CD14-positive monocyte (primary cell): Measurements from ENCODE around the gene TOR1A. TPM values are rescaled to one million over a fixed set of nuclear protein-coding genes. Genes with fewer than 3 reads are reported as not detected.

ENCODE experiments used
- DNase-seq, 3 donors: peaks; one replicate each; pipeline ENCODE4 v3.0.0-alpha.2; 2011 to 2022
- H2AFZ ChIP-seq: 2 replicates; pipeline ENCODE4 v1.6.0; 2012; ENCODE audit warnings: mild to moderate bottlenecking, low read depth, low read length, inconsistent platforms; ENCODE audit not compliant: insufficient read depth, poor library complexity, severe bottlenecking
- H3K27ac ChIP-seq, 2 donors: 1 replicate in 1 of 2; 2 replicates in 1 of 2; pipeline ENCODE4 v1.5.1; 2012 to 2013; ENCODE audit warnings: low read length in 2 of 2, control low read depth in 1 of 2, inconsistent platforms in 1 of 2, low read depth in 1 of 2, mild to moderate bottlenecking in 1 of 2
- H3K27me3 ChIP-seq, 2 donors: one replicate each; pipeline versions ENCODE4 v1.6.0 to v1.6.1; 2011 to 2013; ENCODE audit warnings: low read length in 2 of 2; ENCODE audit not compliant: control insufficient read depth in 2 of 2, insufficient read depth in 2 of 2
- H3K36me3 ChIP-seq, 2 donors: replicated peaks in 1 of 2; 1 replicate in 1 of 2; 2 replicates in 1 of 2; pipeline versions ENCODE4 v1.5.1 to v1.6.1; 2012 to 2013; ENCODE audit warnings: low read length in 2 of 2, control low read depth in 1 of 2, inconsistent platforms in 1 of 2, mild to moderate bottlenecking in 1 of 2; ENCODE audit not compliant: insufficient read depth in 2 of 2, control insufficient read depth in 1 of 2
- H3K4me1 ChIP-seq, 2 donors: 1 replicate in 1 of 2; 2 replicates in 1 of 2; pipeline versions ENCODE4 v1.5.1 to v1.6.1; 2012 to 2013; ENCODE audit warnings: low read length in 2 of 2, control low read depth in 1 of 2, inconsistent platforms in 1 of 2, mild to moderate bottlenecking in 1 of 2, moderate library complexity in 1 of 2; ENCODE audit not compliant: insufficient read depth in 2 of 2, control insufficient read depth in 1 of 2
- H3K4me2 ChIP-seq: replicated peaks from 2 replicates; pipeline ENCODE3; 2012; ENCODE audit warnings: low read length, moderate library complexity, mild to moderate bottlenecking; ENCODE audit not compliant: poor library complexity, severe bottlenecking; ENCODE audit errors: extremely low read depth
- H3K4me3 ChIP-seq, 3 experiments: fragments of 200-600 bp in 1 of 3; sonication (generic) in 1 of 3; replicated peaks in 1 of 3; 1 replicate in 2 of 3; 2 replicates in 1 of 3; pipeline ENCODE4 v1.5.1; 2011 to 2013; ENCODE audit warnings: low read length in 3 of 3, mild to moderate bottlenecking in 3 of 3, control low read depth in 2 of 3, low read depth in 2 of 3, inconsistent platforms in 1 of 3, moderate library complexity in 1 of 3
- H3K79me2 ChIP-seq: 2 replicates; pipeline ENCODE4 v1.6.0; 2012; ENCODE audit warnings: mild to moderate bottlenecking, control low read depth, inconsistent platforms, low read length, moderate library complexity; ENCODE audit not compliant: insufficient read depth
- H3K9ac ChIP-seq: 2 replicates; pipeline ENCODE4 v1.6.0; 2017; ENCODE audit warnings: low read length, mild to moderate bottlenecking; ENCODE audit not compliant: insufficient read depth, poor library complexity, severe bottlenecking
- H3K9me3 ChIP-seq, 2 donors: replicated peaks in 1 of 2; 1 replicate in 1 of 2; 2 replicates in 1 of 2; pipeline versions ENCODE4 v1.5.1 to v1.6.1; 2012 to 2013; ENCODE audit warnings: low read length in 2 of 2, control low read depth in 1 of 2; ENCODE audit not compliant: control insufficient read depth in 1 of 2, insufficient read depth in 1 of 2
- H4K20me1 ChIP-seq: 2 replicates; pipeline ENCODE4 v1.6.0; 2012; ENCODE audit warnings: mild to moderate bottlenecking, low read length, control low read depth, moderate library complexity; ENCODE audit not compliant: insufficient read depth
- H3K27ac Mint-ChIP-seq, 7 donors: one replicate each; pipeline ENCODE4 v1.8.0; 2020; ENCODE audit warnings: mild to moderate bottlenecking in 7 of 7, mixed read lengths in 7 of 7, moderate library complexity in 6 of 7, inconsistent platforms in 2 of 7
- H3K27me3 Mint-ChIP-seq, 3 donors: one replicate each; pipeline ENCODE4 v1.8.0; 2021 to 2022; ENCODE audit warnings: low read depth in 3 of 3, mild to moderate bottlenecking in 3 of 3, mixed read lengths in 3 of 3, moderate library complexity in 3 of 3, inconsistent platforms in 1 of 3
- H3K36me3 Mint-ChIP-seq, 2 donors: one replicate each; pipeline ENCODE4 v1.8.0; 2020; ENCODE audit warnings: mixed read lengths in 2 of 2, inconsistent platforms in 1 of 2, mild to moderate bottlenecking in 1 of 2
- H3K4me1 Mint-ChIP-seq: one replicate; pipeline ENCODE4 v1.8.0; 2020; ENCODE audit warnings: mild to moderate bottlenecking, mixed read lengths
- H3K4me3 Mint-ChIP-seq, 2 donors: one replicate each; pipeline ENCODE4 v1.8.0; 2020; ENCODE audit warnings: mild to moderate bottlenecking in 2 of 2, mixed read lengths in 2 of 2, moderate library complexity in 1 of 2
- H3K9me3 Mint-ChIP-seq, 7 donors: one replicate each; pipeline ENCODE4 v1.8.0; 2020 to 2022; ENCODE audit warnings: mixed read lengths in 7 of 7, mild to moderate bottlenecking in 6 of 7, moderate library complexity in 6 of 7, inconsistent platforms in 2 of 7
- WGBS: methylation state at CpG from one replicate; pipeline ENCODE4 v1.1.5; 2013; ENCODE audit warnings: missing lambda C conversion rate; ENCODE audit not compliant: insufficient coverage; 5-methylcytosine and 5-hydroxymethylcytosine counted together
- intact Hi-C, 2 donors: fragments of 100-400 bp; cut with micrococcal nuclease; formaldehyde crosslinking; loops; one replicate each; pipeline versions ENCODE4 v1.15.0 to v1.15.1; 2023
- polyA plus RNA-seq, 3 donors: library from polyadenylated mRNA; depleted of rRNA in 1 of 3; unstranded in 2 of 3; stranded (reverse) in 1 of 3; fragments of 300-500 nt in 2 of 3; fragments of >200 nt in 1 of 3; fragmentation: Illumina TruSeq in 2 of 3; gene quantifications; 1 replicate in 2 of 3; 2 replicates in 1 of 3; pipeline ENCODE4 v1.2.3, GENCODE V29; 2012 to 2021
- TF ChIP-seq, protein P1 (sequence below): fragments of 200-600 bp; IDR thresholded peaks from one replicate; pipeline ENCODE4 v1.8.0; 2022; ENCODE audit warnings: antibody characterized with exemption, mild to moderate bottlenecking

The TOR1A gene
- polyA plus RNA-seq, 3 donors: 41.2 to 95.3 (median 89.6) TPM

- peaks cover 77% of the 10 kb centered on the region for H3K4me1 Mint-ChIP-seq
- no peaks in the 10 kb centered on the region for H3K36me3 ChIP-seq
- TF ChIP-seq, protein P1, sequence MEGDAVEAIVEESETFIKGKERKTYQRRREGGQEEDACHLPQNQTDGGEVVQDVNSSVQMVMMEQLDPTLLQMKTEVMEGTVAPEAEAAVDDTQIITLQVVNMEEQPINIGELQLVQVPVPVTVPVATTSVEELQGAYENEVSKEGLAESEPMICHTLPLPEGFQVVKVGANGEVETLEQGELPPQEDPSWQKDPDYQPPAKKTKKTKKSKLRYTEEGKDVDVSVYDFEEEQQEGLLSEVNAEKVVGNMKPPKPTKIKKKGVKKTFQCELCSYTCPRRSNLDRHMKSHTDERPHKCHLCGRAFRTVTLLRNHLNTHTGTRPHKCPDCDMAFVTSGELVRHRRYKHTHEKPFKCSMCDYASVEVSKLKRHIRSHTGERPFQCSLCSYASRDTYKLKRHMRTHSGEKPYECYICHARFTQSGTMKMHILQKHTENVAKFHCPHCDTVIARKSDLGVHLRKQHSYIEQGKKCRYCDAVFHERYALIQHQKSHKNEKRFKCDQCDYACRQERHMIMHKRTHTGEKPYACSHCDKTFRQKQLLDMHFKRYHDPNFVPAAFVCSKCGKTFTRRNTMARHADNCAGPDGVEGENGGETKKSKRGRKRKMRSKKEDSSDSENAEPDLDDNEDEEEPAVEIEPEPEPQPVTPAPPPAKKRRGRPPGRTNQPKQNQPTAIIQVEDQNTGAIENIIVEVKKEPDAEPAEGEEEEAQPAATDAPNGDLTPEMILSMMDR: peak; percentile 13
- WGBS: 23% methylated on average over 2 of the region's 2 CpGs
- H3K4me1 ChIP-seq: peaks cover 69 to 76% of the 10 kb centered on the region in 2 donors
- H3K27me3 Mint-ChIP-seq: peaks cover 4 to 15% (median 7%) of the 10 kb centered on the region in 3 donors
- peak overlapping the region in 1 of 2 donors; percentile 24 for H3K4me3 Mint-ChIP-seq
- no peaks in the 10 kb centered on the region for H3K79me2 ChIP-seq
- no peaks in the 10 kb centered on the region for H4K20me1 ChIP-seq
- H3K4me2 ChIP-seq: no peak overlapping the region
- no peaks in the 10 kb centered on the region for H3K9me3 ChIP-seq
- H3K27ac ChIP-seq: no peak overlapping the region
- no peak overlapping the region for H3K9ac ChIP-seq
- no peak overlapping the region for H2AFZ ChIP-seq
- H3K36me3 Mint-ChIP-seq: peaks cover 2 to 8% of the 10 kb centered on the region in 2 donors
- peak in 1 of 3 donors; percentile 49 for DNase-seq
- no peaks in the 10 kb centered on the region for H3K27me3 ChIP-seq
- H3K9me3 Mint-ChIP-seq: peaks cover 0 to 2% (median 0%) of the 10 kb centered on the region in 7 donors
- intact Hi-C loops: loop anchor here in 1 of 2 donors (10.0 kb wide), 1 partner anchor 431 kb away; no protein-coding TSS in a partner anchor
- H3K27ac Mint-ChIP-seq: peak overlapping the region in 6 of 7 donors; percentile 80 to 98 (median 94)
- H3K4me3 ChIP-seq: no peak overlapping the region
These were observed 48.5 kb downstream of the TOR1A start for GRCh38 chr9:129775448-129775798.

DNA sequence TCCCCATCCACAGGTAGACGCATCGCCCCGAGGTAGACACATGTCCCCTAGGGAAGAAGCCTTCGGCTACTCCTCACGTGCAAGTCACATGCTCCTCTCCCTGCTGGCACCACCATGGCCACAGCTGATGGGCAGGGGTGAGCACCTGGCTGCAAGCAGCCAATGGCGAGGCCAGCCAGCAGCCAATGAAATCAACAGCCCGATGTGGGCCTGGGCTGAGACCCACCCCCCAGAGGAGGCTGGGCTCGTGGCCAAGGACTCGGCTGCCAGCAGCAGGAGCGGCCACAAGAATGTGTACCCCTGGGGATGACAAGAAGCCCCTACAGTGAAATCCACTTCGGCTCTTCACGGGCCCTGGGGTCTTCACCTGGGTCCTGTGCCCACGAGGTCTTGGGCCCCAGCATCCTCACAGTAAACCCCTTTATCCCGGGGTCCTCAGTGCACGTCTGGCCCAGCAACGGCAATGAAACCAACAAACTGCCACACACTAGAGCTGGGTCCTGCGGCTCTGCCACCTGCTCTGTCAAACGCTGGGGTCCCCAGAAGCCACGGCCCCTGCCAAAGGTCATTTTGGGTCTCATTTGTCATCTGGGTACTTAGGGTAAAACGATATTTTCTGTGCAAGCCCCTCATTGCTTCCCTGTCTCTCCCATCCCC, 49.0 kb downstream of the TOR1A start:
- peaks cover 72% of the 10 kb centered on the region for H3K4me1 Mint-ChIP-seq
- peaks cover 2 to 8% of the 10 kb centered on the region in 2 donors for H3K36me3 Mint-ChIP-seq
- Histone ChIP-seq H3K9me3 (no peaks in the 10 kb centered on the region), H3K27ac (no peak overlapping the region), H3K4me2 (no peak overlapping the region), H3K9ac (no peak overlapping the region), H3K4me3 (no peak overlapping the region), H3K4me1 (peaks cover 63 to 71% of the 10 kb centered on the region in 2 donors), H3K27me3 (no peaks in the 10 kb centered on the region), H2AFZ (no peak overlapping the region), H3K79me2 (no peaks in the 10 kb centered on the region), H4K20me1 (no peaks in the 10 kb centered on the region), H3K36me3 (no peaks in the 10 kb centered on the region)
- H3K27ac Mint-ChIP-seq: peak overlapping the region; percentile 33 to 99 (median 97)
- H3K9me3 Mint-ChIP-seq: peaks cover 0 to 2% (median 0%) of the 10 kb centered on the region in 7 donors
- peak overlapping the region in 1 of 2 donors; percentile 24 for H3K4me3 Mint-ChIP-seq
- TF ChIP-seq, protein P1: no peak
- DNase-seq: no peak
- peaks cover 4 to 15% (median 7%) of the 10 kb centered on the region in 3 donors for H3K27me3 Mint-ChIP-seq
- WGBS: 88% methylated on average over 19 of the region's 20 CpGs
- intact Hi-C loops: loop anchor here in 1 of 2 donors (10.0 kb wide), 1 partner anchor 430 kb away; no protein-coding TSS in a partner anchor
